Osteoblast (primary cell): ENCODE measurements around the gene TMEM130. TPM values are rescaled to one million over a fixed set of nuclear protein-coding genes. Genes with fewer than 3 reads are reported as not detected.
A peak's percentile ranks its signal among the peaks of the same experiment; 100 is the strongest.

ENCODE experiments used
- DNase-seq: peaks from one replicate; pipeline ENCODE4 v3.0.0; 2011; ENCODE audit warnings: low spot score, mixed read lengths; ENCODE audit not compliant: insufficient read length; ENCODE audit errors: missing footprints
- H2AFZ ChIP-seq: 2 replicates; pipeline ENCODE4 v1.6.0; 2011; ENCODE audit warnings: mild to moderate bottlenecking, low read length
- H3K27ac ChIP-seq: 2 replicates; pipeline ENCODE4 v1.5.1; 2011; ENCODE audit warnings: mild to moderate bottlenecking, low read depth, low read length, moderate library complexity
- H3K27me3 ChIP-seq: 2 replicates; pipeline ENCODE4 v1.6.0; 2012; ENCODE audit warnings: mild to moderate bottlenecking, control low read depth, inconsistent platforms, low read length, moderate library complexity; ENCODE audit not compliant: insufficient read depth
- H3K36me3 ChIP-seq: 2 replicates; pipeline ENCODE4 v1.5.1; 2011; ENCODE audit warnings: mild to moderate bottlenecking, low read length, control low read depth, moderate library complexity; ENCODE audit not compliant: insufficient read depth
- H3K4me1 ChIP-seq: 2 replicates; pipeline ENCODE4 v1.5.1; 2011; ENCODE audit warnings: mild to moderate bottlenecking, low read length, control low read depth, moderate library complexity; ENCODE audit not compliant: insufficient read depth
- H3K4me2 ChIP-seq: 2 replicates; pipeline ENCODE4 v1.6.0; 2011; ENCODE audit warnings: mild to moderate bottlenecking, low read length; ENCODE audit not compliant: insufficient read depth
- H3K4me3 ChIP-seq: fragments of 200-600 bp; sonication (generic); 3 replicates; pipeline ENCODE4 v1.5.1; 2012; ENCODE audit warnings: mild to moderate bottlenecking, low read length, inconsistent platforms; ENCODE audit not compliant: insufficient read depth
- H3K79me2 ChIP-seq: 2 replicates; pipeline ENCODE4 v1.6.0; 2012; ENCODE audit warnings: mild to moderate bottlenecking, low read length, control low read depth, inconsistent platforms; ENCODE audit not compliant: insufficient read depth
- H3K9me3 ChIP-seq: 2 replicates; pipeline ENCODE4 v1.5.1; 2011; ENCODE audit warnings: low read depth, low read length, control low read depth
- H4K20me1 ChIP-seq: 2 replicates; pipeline ENCODE4 v1.6.0; 2012; ENCODE audit warnings: mild to moderate bottlenecking, low read length, control low read depth; ENCODE audit not compliant: insufficient read depth
- total RNA-seq: library from RNA; depleted of rRNA; stranded (reverse); fragments of >200 nt; gene quantifications from 2 replicates; pipeline ENCODE4 v1.2.3, GENCODE V29; 2012
- TF ChIP-seq, protein P1 (sequence below): IDR thresholded peaks from 2 replicates; pipeline ENCODE4 v1.5.1; 2011; ENCODE audit warnings: mild to moderate bottlenecking, low read depth, low read length, moderate library complexity; ENCODE audit errors: extremely low read depth

The TMEM130 gene
- total RNA-seq, 1 donor, result 1.1 TPM

DNA sequence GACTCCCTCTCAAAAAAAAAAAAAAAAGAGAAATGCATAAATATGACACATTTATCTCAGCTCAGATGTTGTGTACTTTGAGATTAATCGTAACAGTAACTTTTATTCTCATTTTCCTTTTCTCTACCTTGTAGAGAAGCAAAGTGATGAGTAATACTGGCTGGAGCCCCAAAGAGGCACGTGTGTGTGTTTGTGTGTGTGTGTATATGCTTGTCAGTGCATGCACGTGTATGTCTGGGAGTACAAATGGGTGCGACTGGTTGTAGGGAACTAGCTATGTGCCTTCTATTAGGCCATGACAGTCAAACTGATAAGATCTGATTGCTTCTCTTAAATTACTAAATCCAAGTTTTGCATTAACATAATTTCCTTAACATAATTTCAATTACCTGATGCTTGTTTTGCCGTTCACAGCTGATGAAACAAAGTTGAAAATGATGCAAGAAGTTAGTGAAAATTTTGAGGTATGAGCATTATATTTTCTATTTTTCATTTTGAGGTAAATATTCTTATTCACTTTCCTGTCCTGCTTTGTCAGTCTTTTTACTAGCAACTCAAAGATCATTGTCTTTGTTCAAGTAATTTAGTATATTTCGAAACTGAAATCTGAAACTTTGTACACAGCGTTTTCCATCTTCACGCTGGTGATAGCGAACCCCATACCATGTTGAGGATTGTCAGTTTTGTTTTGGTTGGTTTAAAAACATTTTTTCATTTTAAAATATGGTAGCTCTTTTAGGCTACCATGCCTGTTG lies 11.9 kb upstream of the TMEM130 start:
- no peak overlapping the region for H3K4me2 ChIP-seq
- H3K36me3 ChIP-seq, result peaks cover 52% of the 10 kb centered on the region
- H3K4me1 ChIP-seq, result peaks cover 13% of the 10 kb centered on the region

DNA sequence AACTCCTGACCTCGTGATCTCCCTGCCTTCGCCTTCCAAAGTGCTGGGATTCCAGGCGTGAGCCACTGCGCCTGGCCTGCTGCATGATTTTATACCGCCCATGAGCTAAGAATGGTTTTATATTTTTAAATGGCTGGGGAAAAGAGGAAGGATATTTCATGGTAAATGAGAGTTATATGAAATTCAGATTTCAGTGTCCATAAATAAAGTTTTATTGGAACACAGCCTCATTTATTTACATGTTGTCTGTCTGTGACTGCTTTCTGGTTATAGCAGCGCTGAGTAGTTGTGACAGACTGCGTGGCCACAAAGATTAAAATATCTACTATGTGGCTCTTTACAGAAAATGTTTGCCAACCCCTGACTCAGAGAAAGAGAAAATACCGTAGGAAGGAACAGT lies 10.7 kb upstream of the TMEM130 start:
- TF ChIP-seq, protein P1, sequence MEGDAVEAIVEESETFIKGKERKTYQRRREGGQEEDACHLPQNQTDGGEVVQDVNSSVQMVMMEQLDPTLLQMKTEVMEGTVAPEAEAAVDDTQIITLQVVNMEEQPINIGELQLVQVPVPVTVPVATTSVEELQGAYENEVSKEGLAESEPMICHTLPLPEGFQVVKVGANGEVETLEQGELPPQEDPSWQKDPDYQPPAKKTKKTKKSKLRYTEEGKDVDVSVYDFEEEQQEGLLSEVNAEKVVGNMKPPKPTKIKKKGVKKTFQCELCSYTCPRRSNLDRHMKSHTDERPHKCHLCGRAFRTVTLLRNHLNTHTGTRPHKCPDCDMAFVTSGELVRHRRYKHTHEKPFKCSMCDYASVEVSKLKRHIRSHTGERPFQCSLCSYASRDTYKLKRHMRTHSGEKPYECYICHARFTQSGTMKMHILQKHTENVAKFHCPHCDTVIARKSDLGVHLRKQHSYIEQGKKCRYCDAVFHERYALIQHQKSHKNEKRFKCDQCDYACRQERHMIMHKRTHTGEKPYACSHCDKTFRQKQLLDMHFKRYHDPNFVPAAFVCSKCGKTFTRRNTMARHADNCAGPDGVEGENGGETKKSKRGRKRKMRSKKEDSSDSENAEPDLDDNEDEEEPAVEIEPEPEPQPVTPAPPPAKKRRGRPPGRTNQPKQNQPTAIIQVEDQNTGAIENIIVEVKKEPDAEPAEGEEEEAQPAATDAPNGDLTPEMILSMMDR, result no peak
- H4K20me1 ChIP-seq, result peaks cover 25% of the 10 kb centered on the region
- no peaks in the 10 kb centered on the region for H3K9me3 ChIP-seq
- peaks cover 13% of the 10 kb centered on the region for H3K4me1 ChIP-seq
- H3K27ac ChIP-seq, result no peak overlapping the region
- no peak for DNase-seq
- H2AFZ ChIP-seq, result no peak overlapping the region
- H3K4me3 ChIP-seq, result no peak overlapping the region
- peaks cover 49% of the 10 kb centered on the region for H3K79me2 ChIP-seq
- H3K36me3 ChIP-seq, result peaks cover 43% of the 10 kb centered on the region
- H3K27me3 ChIP-seq, result no peaks in the 10 kb centered on the region
- no peak overlapping the region for H3K4me2 ChIP-seq

More for the DNA sequence above, 11.9 kb upstream of the TMEM130 start:
- H3K27me3 ChIP-seq, result no peaks in the 10 kb centered on the region
- no peak for DNase-seq
- H3K9me3 ChIP-seq, result no peaks in the 10 kb centered on the region
- peaks cover 25% of the 10 kb centered on the region for H4K20me1 ChIP-seq
- TF ChIP-seq, protein P1, result no peak
- no peak overlapping the region for H3K27ac ChIP-seq
- no peak overlapping the region for H2AFZ ChIP-seq
- H3K79me2 ChIP-seq, result peaks cover 52% of the 10 kb centered on the region
- no peak overlapping the region for H3K4me3 ChIP-seq

DNA sequence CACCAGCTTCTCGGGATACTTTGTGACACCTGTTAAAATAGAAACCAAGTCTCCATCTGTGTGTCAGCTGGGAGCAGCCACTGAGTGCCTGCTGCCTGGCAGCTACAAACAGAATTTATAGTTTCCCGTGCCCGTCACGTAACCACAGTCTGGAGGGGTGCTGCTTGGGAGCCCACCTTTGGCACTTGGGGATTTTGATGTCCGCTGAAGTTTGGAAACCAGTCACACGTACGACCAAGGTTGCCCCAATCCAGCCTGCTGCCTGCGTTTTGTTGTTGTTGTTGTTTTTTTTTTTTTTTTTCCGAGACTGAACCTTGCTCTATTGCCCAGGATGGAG lies 10.1 kb upstream of the TMEM130 start:
- peaks cover 13% of the 10 kb centered on the region for H3K4me1 ChIP-seq
- TF ChIP-seq, protein P1, result no peak
- H3K79me2 ChIP-seq, result peaks cover 49% of the 10 kb centered on the region
- peaks cover 25% of the 10 kb centered on the region for H4K20me1 ChIP-seq
- H2AFZ ChIP-seq, result no peak overlapping the region
- peak overlapping the region; percentile 98 for H3K4me2 ChIP-seq
- H3K27ac ChIP-seq, result no peak overlapping the region
- H3K9me3 ChIP-seq, result no peaks in the 10 kb centered on the region
- peak overlapping the region; percentile 97 for H3K4me3 ChIP-seq
- H3K27me3 ChIP-seq, result no peaks in the 10 kb centered on the region
- no peak for DNase-seq
- peaks cover 42% of the 10 kb centered on the region for H3K36me3 ChIP-seq

DNA sequence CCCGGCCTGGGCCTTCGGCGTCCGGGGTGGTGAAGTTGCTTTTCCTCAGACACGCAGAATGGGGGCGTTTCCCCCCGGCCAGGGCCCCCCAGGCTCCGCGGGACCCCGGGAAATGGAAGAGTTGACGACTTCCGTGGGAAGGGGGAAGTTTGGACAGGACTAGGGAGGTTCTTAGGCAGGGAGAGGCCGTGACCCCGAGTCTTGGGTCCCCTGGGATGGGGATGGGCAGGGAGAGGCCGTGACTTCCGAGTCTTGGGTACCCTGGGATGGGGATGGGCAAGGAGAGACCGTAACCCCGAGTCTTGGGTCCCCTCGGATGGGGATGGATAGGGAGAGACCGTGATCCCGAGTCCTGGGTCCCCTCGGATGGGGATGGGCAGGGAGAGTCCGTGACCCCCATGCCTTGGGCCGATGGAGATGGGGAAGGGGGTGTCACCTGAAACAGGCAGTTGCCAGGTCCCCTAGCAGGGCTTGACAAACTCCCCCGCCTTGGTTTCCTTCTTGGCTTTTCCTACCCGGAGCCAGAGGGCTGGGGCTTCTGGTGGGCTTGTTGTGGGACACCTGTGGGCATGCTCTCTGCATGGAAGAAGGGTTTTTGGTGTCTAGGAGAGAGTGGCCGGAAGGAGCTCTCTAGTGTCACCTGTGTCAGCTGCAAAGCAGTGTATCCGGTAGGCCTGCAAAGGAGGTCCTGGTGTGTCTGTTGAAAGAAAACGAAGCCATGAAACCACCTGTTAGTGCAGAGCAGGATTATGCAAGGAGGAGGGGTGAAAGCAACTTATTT lies 9.6 kb upstream of the TMEM130 start:
- H3K79me2 ChIP-seq, result peaks cover 45% of the 10 kb centered on the region
- peak overlapping the region; percentile 98 for H3K4me2 ChIP-seq
- H3K27ac ChIP-seq, result peak overlapping the region; percentile 87
- DNase-seq, result no peak
- TF ChIP-seq, protein P1, result no peak
- peak overlapping the region; percentile 86 for H2AFZ ChIP-seq
- no peaks in the 10 kb centered on the region for H3K27me3 ChIP-seq
- peaks cover 25% of the 10 kb centered on the region for H4K20me1 ChIP-seq
- peaks cover 13% of the 10 kb centered on the region for H3K4me1 ChIP-seq
- H3K36me3 ChIP-seq, result peaks cover 36% of the 10 kb centered on the region
- no peaks in the 10 kb centered on the region for H3K9me3 ChIP-seq
- H3K4me3 ChIP-seq, result peak overlapping the region; percentile 97
